ENCODE data around the gene MPIG6B. TPM values are rescaled to one million over a fixed set of nuclear protein-coding genes. Genes with fewer than 3 reads are reported as not detected.

The MPIG6B gene
- total RNA-seq, 1 experiment from 2014 or later = not detected

DNA sequence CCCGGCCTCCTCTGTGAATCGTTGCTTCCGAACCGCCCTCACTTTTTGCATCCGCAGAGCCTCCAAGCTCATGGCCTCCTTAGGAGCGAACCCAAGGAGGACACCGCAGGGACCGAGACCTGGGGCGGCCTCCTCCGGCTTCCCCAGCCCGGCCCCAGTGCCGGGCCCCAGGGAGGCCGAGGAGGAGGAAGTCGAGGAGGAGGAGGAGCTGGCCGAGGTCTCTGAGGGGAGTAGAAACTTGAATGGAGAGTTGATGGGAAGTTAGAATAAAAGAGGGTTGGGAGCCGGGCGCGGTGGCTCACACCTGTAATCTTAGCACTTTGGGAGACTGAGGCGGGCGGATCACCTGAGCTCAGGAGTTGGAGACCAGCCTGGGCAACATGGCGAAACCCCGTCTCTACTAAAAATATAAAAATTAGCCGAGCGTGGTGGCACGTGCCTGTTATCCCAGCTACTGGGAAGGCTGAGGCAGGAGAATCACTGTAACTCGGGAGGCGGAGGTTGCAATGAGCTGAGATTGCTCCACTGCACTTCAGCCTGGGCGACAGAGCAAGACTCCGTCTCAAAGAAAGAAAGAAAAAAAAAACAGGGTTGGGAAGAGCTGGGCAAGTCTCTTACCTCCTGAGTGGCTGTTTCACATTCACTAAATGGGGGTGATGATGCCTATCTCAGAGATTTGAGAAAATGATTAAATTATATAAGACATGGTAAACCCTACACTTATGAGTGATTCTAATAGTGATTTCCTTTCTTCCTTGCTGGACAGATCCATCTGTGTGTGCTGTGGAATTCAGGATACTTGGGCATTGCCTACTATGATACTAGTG, 17.4 kb downstream of the MPIG6B start:
- peaks cover 53% of the 10 kb centered on the region for H3K4me1 ChIP-seq (ENCODE audit: low read length)
- no peak overlapping the region; the same call in 1 of the 2 replicates for H2AFZ ChIP-seq (ENCODE audit: low read length)
- H3K27me3 ChIP-seq (ENCODE audit: low read length) = no peaks in the 10 kb centered on the region
- peaks cover 26% of the 10 kb centered on the region for H3K79me2 ChIP-seq (ENCODE audit: low read length)
- peak overlapping the region; percentile 95 for H3K27ac ChIP-seq (ENCODE audit: low read length)
- no peaks in the 10 kb centered on the region for H4K20me1 ChIP-seq (ENCODE audit: insufficient read depth, low read depth, low read length)
- H3K9ac ChIP-seq (ENCODE audit: low read length) = peak overlapping the region; percentile 83
- peak; percentile 95 for DNase-seq
- H3K4me2 ChIP-seq (ENCODE audit: low read depth, low read length, poor library complexity, severe bottlenecking) = peak overlapping the region; percentile 79
- peak overlapping the region; percentile 85 for H3K4me3 ChIP-seq (ENCODE audit: low read length)
- H3K9me2 ChIP-seq (replicated peaks; ENCODE audit: insufficient read depth, low read length) = no peaks in the 10 kb centered on the region
- no peaks in the 10 kb centered on the region for H3K9me3 ChIP-seq (ENCODE audit: low read length)
- 0 out of 2 replicates have a peak, but pooled peaks cover 4% of the 10 kb centered on the region for H3K36me3 ChIP-seq (ENCODE audit: insufficient read depth, low read length)

DNA sequence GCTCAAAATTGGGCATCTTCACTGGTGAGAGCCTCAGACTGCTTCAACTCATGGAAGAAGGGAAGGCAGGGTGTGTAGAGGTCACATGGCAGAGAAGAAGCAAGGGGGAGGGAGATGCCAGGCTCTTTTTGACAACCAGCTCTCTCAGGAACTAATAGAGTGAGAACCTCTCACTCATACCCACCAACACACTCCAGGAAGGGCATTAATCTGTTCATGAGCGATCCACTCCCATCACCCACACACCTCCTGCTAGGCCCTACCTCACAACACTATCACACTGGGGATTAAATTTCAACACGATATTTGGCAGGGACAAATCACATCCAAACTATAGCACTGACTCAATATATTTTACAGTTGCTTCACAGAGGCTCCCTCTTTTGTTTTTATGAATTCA, 18.6 kb downstream of the MPIG6B start:
- Histone ChIP-seq H3K36me3 (ENCODE audit: insufficient read depth, low read length) (0 out of 2 replicates have a peak, but pooled peaks cover 4% of the 10 kb centered on the region), H3K27me3 (ENCODE audit: low read length) (no peaks in the 10 kb centered on the region), H3K9me2 (replicated peaks; ENCODE audit: insufficient read depth, low read length) (no peaks in the 10 kb centered on the region), H3K4me2 (ENCODE audit: low read depth, low read length, poor library complexity, severe bottlenecking) (no peak overlapping the region), H3K27ac (ENCODE audit: low read length) (peak overlapping the region; percentile 95; the same call in 1 of the 2 replicates), H3K9ac (ENCODE audit: low read length) (no peak overlapping the region), H3K4me1 (ENCODE audit: low read length) (peaks cover 48% of the 10 kb centered on the region), H2AFZ (ENCODE audit: low read length) (no peak overlapping the region), H4K20me1 (ENCODE audit: insufficient read depth, low read depth, low read length) (no peaks in the 10 kb centered on the region), H3K4me3 (ENCODE audit: low read length) (no peak overlapping the region), H3K79me2 (ENCODE audit: low read length) (peaks cover 14% of the 10 kb centered on the region; the same call in 1 of the 2 replicates), H3K9me3 (ENCODE audit: low read length) (no peaks in the 10 kb centered on the region)
- no peak for DNase-seq

DNA sequence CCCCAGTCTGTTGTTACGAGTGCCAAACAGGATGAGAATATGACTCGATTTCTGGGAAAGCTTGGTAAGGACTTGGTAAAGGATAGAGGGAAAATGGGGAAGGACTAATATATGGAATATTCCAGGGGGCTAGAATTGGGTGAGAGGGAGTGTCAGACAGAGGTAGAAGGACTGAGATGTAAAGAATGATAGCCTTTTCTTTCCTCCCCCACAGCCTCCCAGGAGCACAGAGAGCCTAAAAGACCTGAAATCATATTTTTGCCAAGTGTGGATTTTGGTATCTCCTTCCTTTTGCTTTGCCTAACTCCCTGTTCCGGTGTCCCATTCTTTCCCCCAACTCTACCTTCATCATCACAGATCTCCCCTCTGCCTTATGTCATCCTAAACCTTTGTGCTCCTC, 19.7 kb downstream of the MPIG6B start:
- Histone ChIP-seq H3K79me2 (ENCODE audit: low read length) (peaks cover 13% of the 10 kb centered on the region; the same call in 1 of the 2 replicates), H3K4me3 (ENCODE audit: low read length) (no peak overlapping the region), H3K27ac (ENCODE audit: low read length) (no peak overlapping the region), H2AFZ (ENCODE audit: low read length) (no peak overlapping the region), H3K36me3 (ENCODE audit: insufficient read depth, low read length) (0 out of 2 replicates have a peak, but pooled peaks cover 4% of the 10 kb centered on the region), H3K4me2 (ENCODE audit: low read depth, low read length, poor library complexity, severe bottlenecking) (no peak overlapping the region), H3K9me3 (ENCODE audit: low read length) (no peaks in the 10 kb centered on the region), H3K4me1 (ENCODE audit: low read length) (peaks cover 37% of the 10 kb centered on the region), H3K9me2 (replicated peaks; ENCODE audit: insufficient read depth, low read length) (no peaks in the 10 kb centered on the region), H3K27me3 (ENCODE audit: low read length) (no peaks in the 10 kb centered on the region), H4K20me1 (ENCODE audit: insufficient read depth, low read depth, low read length) (no peaks in the 10 kb centered on the region), H3K9ac (ENCODE audit: low read length) (no peak overlapping the region)
- DNase-seq = no peak

DNA sequence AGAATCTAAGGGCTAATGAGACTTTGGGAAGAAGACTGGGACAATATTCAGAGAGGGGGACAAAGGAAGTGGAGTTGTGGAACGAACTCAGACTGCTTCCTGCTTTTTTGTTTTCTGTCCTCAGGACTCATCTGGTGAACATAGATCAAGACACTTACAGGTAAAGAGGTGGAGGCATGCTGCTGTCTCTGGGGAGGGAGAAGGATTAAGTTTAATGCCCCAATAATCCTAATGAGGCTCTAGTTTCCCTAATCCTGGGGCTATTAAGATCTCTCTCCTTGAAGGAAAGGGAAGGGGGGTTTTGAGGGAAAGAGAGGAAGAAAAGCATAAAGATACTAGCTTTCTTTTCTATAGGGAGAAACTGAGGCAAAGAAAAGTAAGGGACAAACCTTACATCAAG, 21.2 kb downstream of the MPIG6B start:
- H4K20me1 ChIP-seq (ENCODE audit: insufficient read depth, low read depth, low read length) = no peaks in the 10 kb centered on the region
- H3K4me1 ChIP-seq (ENCODE audit: low read length) = peaks cover 22% of the 10 kb centered on the region
- H3K9me3 ChIP-seq (ENCODE audit: low read length) = no peaks in the 10 kb centered on the region
- no peak overlapping the region for H3K4me3 ChIP-seq (ENCODE audit: low read length)
- H2AFZ ChIP-seq (ENCODE audit: low read length) = no peak overlapping the region
- DNase-seq = no peak
- H3K27me3 ChIP-seq (ENCODE audit: low read length) = no peaks in the 10 kb centered on the region
- 0 out of 2 replicates have a peak, but pooled peaks cover 4% of the 10 kb centered on the region for H3K36me3 ChIP-seq (ENCODE audit: insufficient read depth, low read length)
- H3K9me2 ChIP-seq (replicated peaks; ENCODE audit: insufficient read depth, low read length) = no peaks in the 10 kb centered on the region
- H3K79me2 ChIP-seq (ENCODE audit: low read length) = peaks cover 13% of the 10 kb centered on the region; the same call in 1 of the 2 replicates
- no peak overlapping the region for H3K4me2 ChIP-seq (ENCODE audit: low read depth, low read length, poor library complexity, severe bottlenecking)
- H3K9ac ChIP-seq (ENCODE audit: low read length) = no peak overlapping the region
- H3K27ac ChIP-seq (ENCODE audit: low read length) = no peak overlapping the region

DNA sequence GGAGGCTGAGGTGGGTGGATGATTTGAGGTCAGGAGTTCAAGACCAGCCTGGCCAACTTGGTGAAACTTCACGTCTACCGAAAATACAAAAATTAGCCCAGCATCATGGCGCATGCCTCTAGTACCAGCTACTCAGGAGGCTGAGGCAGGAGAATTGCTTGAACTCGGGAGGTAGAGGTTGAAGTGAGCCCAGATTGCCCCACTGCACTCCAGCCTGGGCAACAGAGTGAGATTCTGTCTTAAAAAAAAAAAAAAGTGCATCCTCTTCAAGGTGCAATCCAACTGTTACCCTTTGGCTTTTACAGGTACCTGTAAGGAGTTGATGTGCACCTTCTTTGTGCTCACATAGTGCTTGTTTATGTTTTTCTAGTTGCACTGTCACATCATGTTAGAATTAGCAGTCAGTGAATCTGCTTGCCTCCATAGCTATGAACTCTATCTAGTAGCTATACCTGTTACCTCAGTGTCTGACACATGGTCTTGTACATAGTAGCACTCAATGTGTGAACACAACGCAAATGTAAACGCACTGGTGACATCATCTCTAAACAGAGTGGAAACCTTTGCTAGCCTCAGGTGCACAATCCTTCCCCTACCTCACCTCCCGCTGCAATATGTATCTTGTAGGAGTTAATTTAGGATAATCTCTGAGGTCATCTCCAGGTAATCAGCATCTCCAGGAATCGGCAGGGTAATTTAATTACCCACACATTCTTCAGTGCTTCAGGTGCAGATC, 26.3 kb downstream of the MPIG6B start:
- Histone ChIP-seq H3K4me3 (ENCODE audit: low read length) (no peak overlapping the region), H3K36me3 (ENCODE audit: insufficient read depth, low read length) (no peaks in the 10 kb centered on the region), H3K4me1 (ENCODE audit: low read length) (no peaks in the 10 kb centered on the region), H3K27me3 (ENCODE audit: low read length) (no peaks in the 10 kb centered on the region), H3K9me2 (replicated peaks; ENCODE audit: insufficient read depth, low read length) (no peaks in the 10 kb centered on the region), H4K20me1 (ENCODE audit: insufficient read depth, low read depth, low read length) (no peaks in the 10 kb centered on the region), H3K9me3 (ENCODE audit: low read length) (no peaks in the 10 kb centered on the region), H2AFZ (ENCODE audit: low read length) (no peak overlapping the region), H3K79me2 (ENCODE audit: low read length) (no peaks in the 10 kb centered on the region), H3K4me2 (ENCODE audit: low read depth, low read length, poor library complexity, severe bottlenecking) (no peak overlapping the region), H3K9ac (ENCODE audit: low read length) (no peak overlapping the region), H3K27ac (ENCODE audit: low read length) (no peak overlapping the region)
- DNase-seq = no peak

DNA sequence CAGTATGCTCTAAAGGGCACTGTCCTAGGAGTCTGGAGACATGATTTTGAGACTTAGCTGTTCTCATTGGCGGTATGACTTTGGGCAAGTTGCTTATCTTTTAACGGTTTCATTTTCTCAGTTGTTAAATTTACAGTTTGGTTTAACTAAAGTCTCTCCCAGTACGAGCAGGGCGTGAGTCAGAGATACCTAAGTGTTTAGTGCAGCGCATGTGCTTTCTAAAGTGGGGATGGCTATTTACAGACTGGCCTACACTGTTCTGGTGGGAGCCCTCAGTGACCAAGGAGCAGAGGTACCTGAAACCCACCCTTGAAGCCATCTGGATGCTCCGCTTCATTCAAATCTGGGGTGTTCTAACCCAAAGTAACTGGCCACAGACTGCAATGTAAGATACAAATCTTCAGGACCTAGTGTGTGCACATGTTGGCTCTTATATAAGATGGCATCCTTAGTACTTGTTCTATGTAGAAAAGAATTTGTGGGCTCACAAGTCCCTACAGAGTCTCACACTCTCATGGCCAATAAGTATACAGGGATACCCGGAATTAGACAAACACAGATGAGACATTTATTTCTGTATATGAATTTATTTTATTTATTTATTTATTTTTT, 27.3 kb downstream of the MPIG6B start:
- H3K9ac ChIP-seq (ENCODE audit: low read length) = no peak overlapping the region
- no peak overlapping the region for H3K4me2 ChIP-seq (ENCODE audit: low read depth, low read length, poor library complexity, severe bottlenecking)
- no peaks in the 10 kb centered on the region for H3K27me3 ChIP-seq (ENCODE audit: low read length)
- H3K9me2 ChIP-seq (replicated peaks; ENCODE audit: insufficient read depth, low read length) = no peaks in the 10 kb centered on the region
- no peaks in the 10 kb centered on the region for H3K79me2 ChIP-seq (ENCODE audit: low read length)
- H3K27ac ChIP-seq (ENCODE audit: low read length) = no peak overlapping the region
- H3K36me3 ChIP-seq (ENCODE audit: insufficient read depth, low read length) = no peaks in the 10 kb centered on the region
- H3K4me3 ChIP-seq (ENCODE audit: low read length) = no peak overlapping the region
- H2AFZ ChIP-seq (ENCODE audit: low read length) = no peak overlapping the region
- DNase-seq = no peak
- H3K4me1 ChIP-seq (ENCODE audit: low read length) = no peaks in the 10 kb centered on the region
- no peaks in the 10 kb centered on the region for H3K9me3 ChIP-seq (ENCODE audit: low read length)
- no peaks in the 10 kb centered on the region for H4K20me1 ChIP-seq (ENCODE audit: insufficient read depth, low read depth, low read length)

DNA sequence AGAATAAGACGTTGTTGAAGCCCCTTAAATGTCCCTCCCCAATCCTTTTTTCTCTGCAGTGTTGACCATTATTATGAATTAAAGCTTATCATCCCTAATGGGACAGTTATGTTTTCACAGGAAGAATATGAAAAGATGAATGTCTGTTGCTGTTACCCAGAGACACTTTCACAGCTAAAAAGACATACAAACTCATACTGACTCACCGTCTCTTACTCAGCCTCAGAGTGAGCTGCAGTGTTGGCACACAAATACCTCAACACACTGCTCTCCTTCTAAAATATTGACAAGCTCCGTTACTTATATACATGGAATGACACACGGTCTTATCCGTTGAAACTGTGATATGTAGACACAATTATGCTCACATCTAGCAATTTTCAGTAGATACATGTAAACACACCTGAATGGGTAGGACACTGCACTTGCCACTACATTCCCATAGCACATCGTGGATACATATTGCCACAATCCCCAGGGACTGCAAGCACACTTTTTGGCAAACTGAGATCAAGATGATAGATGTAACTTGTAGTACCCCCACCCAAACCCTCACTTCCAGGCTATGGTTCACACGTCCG, 29.7 kb downstream of the MPIG6B start:
- no peak overlapping the region for H3K4me3 ChIP-seq (ENCODE audit: low read length)

More for the DNA sequence above, 29.7 kb downstream of the MPIG6B start:
- Histone ChIP-seq H3K27me3 (ENCODE audit: low read length) (no peaks in the 10 kb centered on the region), H3K4me1 (ENCODE audit: low read length) (no peaks in the 10 kb centered on the region), H3K9me2 (replicated peaks; ENCODE audit: insufficient read depth, low read length) (no peaks in the 10 kb centered on the region), H3K4me2 (ENCODE audit: low read depth, low read length, poor library complexity, severe bottlenecking) (no peak overlapping the region), H3K27ac (ENCODE audit: low read length) (no peak overlapping the region), H3K9ac (ENCODE audit: low read length) (no peak overlapping the region), H4K20me1 (ENCODE audit: insufficient read depth, low read depth, low read length) (no peaks in the 10 kb centered on the region), H3K9me3 (ENCODE audit: low read length) (no peaks in the 10 kb centered on the region), H3K36me3 (ENCODE audit: insufficient read depth, low read length) (no peaks in the 10 kb centered on the region), H2AFZ (ENCODE audit: low read length) (no peak overlapping the region), H3K79me2 (ENCODE audit: low read length) (no peaks in the 10 kb centered on the region)
- DNase-seq = no peak
